HepG2 (cell line): ENCODE results near the gene PPP1R12A. TPM values are rescaled to one million over a fixed set of nuclear protein-coding genes. Genes with fewer than 3 reads are reported as not detected.
A peak's percentile ranks its signal among the peaks of the same experiment; 100 is the strongest.

Source experiments
- ADNP ChIP-seq: sonication (generic); formaldehyde crosslinking; IDR thresholded peaks from 2 replicates; pipeline ENCODE4 v1.4.0; 2020; ENCODE audit warnings: missing genetic modification reagents
- ATF7 ChIP-seq, 2 experiments: fragments of 450-650 bp in 1 of 2; sonication (generic) in 1 of 2; formaldehyde crosslinking in 1 of 2; IDR thresholded peaks; 2 replicates each; pipeline versions ENCODE4 v1.4.0 to v1.6.1; 2016 to 2020; ENCODE audit warnings: antibody characterized with exemption in 1 of 2, mild to moderate bottlenecking in 1 of 2, missing genetic modification reagents in 1 of 2
- HDAC2 ChIP-seq: sonication (generic); formaldehyde crosslinking; IDR thresholded peaks from 2 replicates; pipeline ENCODE4 v1.4.0; 2020; ENCODE audit warnings: missing genetic modification reagents
- HMGA1 ChIP-seq: sonication (generic); formaldehyde crosslinking; conservative IDR thresholded peaks from 2 replicates; pipeline ENCODE4 v1.4.0; 2020; ENCODE audit warnings: missing genetic modification reagents
- HNF4A ChIP-seq: sonication (generic); formaldehyde crosslinking; IDR thresholded peaks from 2 replicates; pipeline ENCODE4 v1.4.0; 2020; ENCODE audit warnings: missing genetic modification reagents
- MED1 ChIP-seq: sonication (generic); formaldehyde crosslinking; IDR thresholded peaks from 2 replicates; pipeline ENCODE4 v1.4.0; 2020; ENCODE audit warnings: missing genetic modification reagents
- MZF1 ChIP-seq: sonication (generic); formaldehyde crosslinking; IDR thresholded peaks from 2 replicates; pipeline ENCODE4 v1.8.1; 2023; ENCODE audit warnings: mild to moderate bottlenecking, missing genetic modification reagents, borderline replicate concordance
- NFKB2 ChIP-seq: sonication (generic); formaldehyde crosslinking; IDR thresholded peaks from 2 replicates; pipeline ENCODE4 v1.4.0; 2020; ENCODE audit warnings: missing genetic modification reagents, borderline replicate concordance
- PAWR ChIP-seq: sonication (generic); formaldehyde crosslinking; IDR thresholded peaks from 2 replicates; pipeline ENCODE4 v1.4.0; 2020; ENCODE audit warnings: missing genetic modification reagents, mild to moderate bottlenecking, borderline replicate concordance
- PLSCR1 ChIP-seq: sonication (generic); formaldehyde crosslinking; IDR thresholded peaks from 2 replicates; pipeline ENCODE4 v1.5.0; 2020; ENCODE audit warnings: missing genetic modification reagents, mild to moderate bottlenecking, borderline replicate concordance
- POGZ ChIP-seq: sonication (generic); formaldehyde crosslinking; IDR thresholded peaks from 2 replicates; pipeline ENCODE4 v1.4.0; 2020; ENCODE audit warnings: mild to moderate bottlenecking, missing genetic modification reagents
- PPARG ChIP-seq: conservative IDR thresholded peaks from 2 replicates; pipeline ENCODE4 v1.6.1; 2016; ENCODE audit warnings: missing biosample characterization, missing genetic modification reagents
- PTBP1 ChIP-seq: fragments of 200-400 bp; formaldehyde crosslinking; IDR thresholded peaks from 2 replicates; pipeline ENCODE4 v1.6.1; 2018; ENCODE audit warnings: low read length, low read depth; ENCODE audit not compliant: poor library complexity, severe bottlenecking
- RARA ChIP-seq: IDR thresholded peaks from 2 replicates; pipeline ENCODE4 v1.6.1; 2016; ENCODE audit warnings: missing genetic modification reagents, missing compliant biosample characterization
- REL ChIP-seq: sonication (generic); formaldehyde crosslinking; conservative IDR thresholded peaks from 2 replicates; pipeline ENCODE4 v1.8.0; 2022; ENCODE audit warnings: mild to moderate bottlenecking, missing genetic modification reagents, moderate library complexity
- RNF219 ChIP-seq: sonication (generic); formaldehyde crosslinking; IDR thresholded peaks from 2 replicates; pipeline ENCODE4 v1.5.0; 2020; ENCODE audit warnings: mild to moderate bottlenecking, missing genetic modification reagents
- SETDB1 ChIP-seq: sonication (generic); formaldehyde crosslinking; IDR thresholded peaks from 2 replicates; pipeline ENCODE4 v1.5.1; 2020; ENCODE audit warnings: missing genetic modification reagents, mild to moderate bottlenecking, borderline replicate concordance
- ZBTB21 ChIP-seq: sonication (generic); formaldehyde crosslinking; IDR thresholded peaks from 2 replicates; pipeline ENCODE4 v1.4.0; 2020; ENCODE audit warnings: missing genetic modification reagents
- ZBTB7B ChIP-seq: sonication (generic); formaldehyde crosslinking; IDR thresholded peaks from 2 replicates; pipeline ENCODE4 v1.4.0; 2020; ENCODE audit warnings: missing genetic modification reagents
- ZNF280D ChIP-seq: sonication (generic); formaldehyde crosslinking; IDR thresholded peaks from 2 replicates; pipeline ENCODE4 v1.5.1; 2020; ENCODE audit warnings: mild to moderate bottlenecking, missing genetic modification reagents
- ZNF367 ChIP-seq: sonication (generic); formaldehyde crosslinking; IDR thresholded peaks from 2 replicates; pipeline ENCODE4 v1.4.0; 2020; ENCODE audit warnings: missing genetic modification reagents, borderline replicate concordance
- ZNF430 ChIP-seq: sonication (generic); formaldehyde crosslinking; IDR thresholded peaks from 2 replicates; pipeline ENCODE4 v1.9.0; 2021; ENCODE audit warnings: mild to moderate bottlenecking, missing genetic modification reagents
- ZNF460 ChIP-seq: sonication (generic); formaldehyde crosslinking; IDR thresholded peaks from 2 replicates; pipeline ENCODE4 v1.5.1; 2020; ENCODE audit warnings: missing genetic modification reagents, mild to moderate bottlenecking, borderline replicate concordance
- ZNF552 ChIP-seq: sonication (generic); formaldehyde crosslinking; IDR thresholded peaks from 2 replicates; pipeline ENCODE4 v1.9.0; 2022; ENCODE audit warnings: missing genetic modification reagents, mild to moderate bottlenecking, borderline replicate concordance
- ZNF782 ChIP-seq: sonication (generic); formaldehyde crosslinking; IDR thresholded peaks from 2 replicates; pipeline ENCODE4 v1.4.0; 2020; ENCODE audit warnings: missing genetic modification reagents, mild to moderate bottlenecking, borderline replicate concordance
- polyA plus RNA-seq, 8 experiments: library from polyadenylated mRNA; depleted of rRNA in 3 of 8; stranded (reverse) in 7 of 8; unstranded in 1 of 8; fragments of >200 nt; fragmentation: Illumina TruSeq in 4 of 8; extraction: Trizol in 4 of 8; gene quantifications; 2 replicates each; pipeline versions ENCODE4 v1.2.1 to v1.2.3, GENCODE V29; 2011 to 2016; ENCODE audit warnings: low read depth in 4 of 8, missing spikeins in 1 of 8, mixed read lengths in 1 of 8; ENCODE audit not compliant: insufficient read depth in 1 of 8
- total RNA-seq, 5 experiments: library from RNA; depleted of rRNA; stranded (reverse); fragments of >200 nt; fragmentation: Illumina TruSeq; extraction: Trizol; gene quantifications; 2 replicates each; pipeline ENCODE4 v1.2.3, GENCODE V29; 2016; ENCODE audit warnings: low read depth in 1 of 5

PPP1R12A gene
- total and polyA plus RNA-seq, 2 of the 13 experiments (the other 11 are each of a cell fraction or from before 2014, with no cell fraction given), result 23.8 to 50.0 TPM

GRCh38 chr12:79826267-79827128 is 108.4 kb downstream of the PPP1R12A start (continued):
- TF ChIP-seq RNF219, result no peak
- TF ChIP-seq SETDB1, result no peak
- TF ChIP-seq ZBTB21 (CRISPR knock-in tag), result no peak
- no peak for TF ChIP-seq ADNP (CRISPR knock-in tag)
- TF ChIP-seq ZBTB7B (CRISPR knock-in tag), result 0 out of 2 replicates have a peak, but pooled peaks have one; percentile 20
- TF ChIP-seq REL (CRISPR knock-in tag), result no peak
- TF ChIP-seq ZNF460 (CRISPR knock-in tag), result peak; percentile 34; the same call in 1 of the 2 replicates
- no peak for TF ChIP-seq ZNF782 (CRISPR knock-in tag)
- no peak for TF ChIP-seq ZNF280D (CRISPR knock-in tag)
- no peak for TF ChIP-seq ATF7 (IDR thresholded peaks at IDR 0.05)
- no peak for TF ChIP-seq ATF7 (CRISPR knock-in tag; IDR thresholded peaks at IDR 0.05)
- no peak for TF ChIP-seq ZNF552
- TF ChIP-seq HDAC2 (CRISPR knock-in tag), result peak; percentile 36; the same call in 1 of the 2 replicates
- no peak for TF ChIP-seq PAWR (CRISPR knock-in tag)
- no peak for TF ChIP-seq ZNF367 (CRISPR knock-in tag)
- no peak for TF ChIP-seq MZF1 (CRISPR knock-in tag)
- TF ChIP-seq NFKB2, result no peak
- peak; percentile 72 for TF ChIP-seq POGZ (CRISPR knock-in tag)
- TF ChIP-seq PTBP1, result no peak
- TF ChIP-seq HNF4A (CRISPR knock-in tag), result peak; percentile 47
- TF ChIP-seq RARA (CRISPR knock-in tag), result peak; percentile 37
- TF ChIP-seq HMGA1 (CRISPR knock-in tag), result no peak
- TF ChIP-seq MED1 (CRISPR knock-in tag), result peak; percentile 22; the same call in 1 of the 2 replicates
- no peak for TF ChIP-seq PLSCR1 (CRISPR knock-in tag)
- TF ChIP-seq PPARG, result peak; percentile 24; the same call in 1 of the 2 replicates
- TF ChIP-seq ZNF430 (CRISPR knock-in tag), result no peak
